Ovary (tissue), 9 donors: Measurements from ENCODE around the gene DSCAM. TPM values are rescaled to one million over a fixed set of nuclear protein-coding genes. Genes with fewer than 3 reads are reported as not detected.

Source experiments
- DNase-seq, 5 donors: peaks; one replicate each; pipeline ENCODE4 v3.0.0-alpha.2; 2019 to 2020
- H3K27ac ChIP-seq, 2 donors: fragments of 200-600 bp; one replicate each; pipeline versions ENCODE4 v1.5.1 to v1.8.0; 2019 to 2022
- H3K27me3 ChIP-seq: fragments of 200-600 bp; one replicate; pipeline ENCODE4 v1.8.0; 2022
- H3K36me3 ChIP-seq: fragments of 200-600 bp; sonication (generic); one replicate; pipeline ENCODE4 v1.5.1; 2019
- H3K4me1 ChIP-seq: one replicate; pipeline ENCODE4 v1.8.1; 2013; ENCODE audit warnings: mild to moderate bottlenecking, moderate library complexity; ENCODE audit not compliant: insufficient read depth
- H3K4me3 ChIP-seq: fragments of 200-600 bp; sonication (generic); one replicate; pipeline ENCODE4 v1.5.1; 2017
- H3K9me3 ChIP-seq, 2 donors: fragments of 200-600 bp in 1 of 2; sonication (generic) in 1 of 2; one replicate each; pipeline versions ENCODE4 v1.5.1 to v1.8.1; 2013 to 2019; ENCODE audit warnings: mild to moderate bottlenecking in 1 of 2, moderate library complexity in 1 of 2
- CTCF ChIP-seq, 3 donors: fragments of 450-650 bp in 2 of 3; fragments of 200-600 bp in 1 of 3; IDR thresholded peaks; one replicate each; pipeline versions ENCODE4 v1.5.1 to v1.8.0; 2016 to 2022; ENCODE audit warnings: antibody characterized with exemption in 3 of 3, mild to moderate bottlenecking in 1 of 3
- EP300 ChIP-seq: sonication (generic); formaldehyde crosslinking; IDR thresholded peaks from one replicate; pipeline ENCODE4 v1.6.1; 2017; ENCODE audit warnings: antibody characterized with exemption
- POLR2A ChIP-seq: fragments of 450-650 bp; IDR thresholded peaks from one replicate; pipeline ENCODE4 v1.6.1; 2017; ENCODE audit warnings: antibody characterized with exemption, mild to moderate bottlenecking, moderate library complexity
- WGBS, 3 donors: extraction: QIAGEN DNeasy Blood & Tissue Kit in 1 of 3; methylation state at CpG; one replicate each; pipeline versions ENCODE4 v1.1.5 to v1.1.7; 2013 to 2017; 5-methylcytosine and 5-hydroxymethylcytosine counted together
- intact Hi-C, 4 donors: fragments of 100-400 bp; cut with DNase I; formaldehyde crosslinking; loops; one replicate each; pipeline versions ENCODE4 v1.11.0 to v1.15.1; 2022 to 2023
- polyA plus RNA-seq, 2 donors: library from polyadenylated mRNA; stranded (reverse); fragments of 200-250 nt in 1 of 2; fragments of 350-450 nt in 1 of 2; fragmentation: Illumina TruSeq in 1 of 2; extraction: RNeasy Lipid Tissue Mini Kit (QIAGEN cat#74804) in 1 of 2; gene quantifications; one replicate each; pipeline ENCODE4 v1.2.3, GENCODE V29; 2013 to 2014
- total RNA-seq, 7 donors: library from RNA; depleted of rRNA in 2 of 7; stranded (reverse); fragments of >200 nt in 2 of 7; fragmentation: NEBNext Ultra II Directional in 3 of 7; extraction: Animal tissue kit (Norgen Biotek cat#: 25700) in 3 of 7; gene quantifications; one replicate each; pipeline versions ENCODE4 v1.1.0 to v1.2.4, GENCODE V29; 2016 to 2023
- donor health status: DM: no; HTN: no; CAD: no; lungs with moderate emphysema.
- donor health status: DM: no; HTN: no; CAD: no.
- donor health status: Bipolar disorder and iron deficiency.
- donor health status: DM: yes; HTN: yes; CAD: no.
- donor health status: DM: no; HTN: no; CAD: no.
- donor health status: DM: yes; HTN: yes; CAD: no.

DSCAM gene
- total and polyA plus RNA-seq, 9 donors = under 0.01 to 0.12 (median 0.04) TPM; not detected in 5

DNA sequence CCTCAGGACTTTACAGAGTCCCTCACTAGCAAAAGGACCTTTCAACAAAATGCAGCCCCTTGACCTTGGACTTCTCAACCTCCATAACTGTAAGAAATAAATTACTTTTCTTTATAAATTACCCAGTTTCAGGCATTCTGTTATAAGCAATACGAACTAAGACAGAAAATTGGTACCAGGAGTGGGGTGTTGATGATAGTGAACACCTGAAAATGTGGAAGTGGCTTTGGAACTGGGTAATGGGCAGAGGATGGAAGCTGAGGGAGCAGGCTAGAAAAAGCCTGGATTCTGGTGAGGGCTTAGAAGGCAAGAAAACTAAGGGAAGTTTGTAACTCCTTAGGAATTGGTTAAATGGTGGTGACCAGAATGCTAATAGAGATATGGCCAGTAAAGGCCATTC is 46.8 kb downstream of the DSCAM start:
- DNase-seq = no peak
- WGBS, 3 donors = 74 to 85% (median 75%) methylated on average over 1 of the region's 1 CpG
- Histone ChIP-seq H3K4me3 (no peak overlapping the region), H3K36me3 (no peaks in the 10 kb centered on the region), H3K9me3 (no peaks in the 10 kb centered on the region), H3K27ac (no peak overlapping the region), H3K27me3 (no peaks in the 10 kb centered on the region), H3K4me1 (no peaks in the 10 kb centered on the region)
- no peak for TF ChIP-seq CTCF (IDR thresholded peaks at IDR 0.05)
- TF ChIP-seq EP300 = no peak
- TF ChIP-seq POLR2A = no peak
- intact Hi-C loops = no loop called here

DNA sequence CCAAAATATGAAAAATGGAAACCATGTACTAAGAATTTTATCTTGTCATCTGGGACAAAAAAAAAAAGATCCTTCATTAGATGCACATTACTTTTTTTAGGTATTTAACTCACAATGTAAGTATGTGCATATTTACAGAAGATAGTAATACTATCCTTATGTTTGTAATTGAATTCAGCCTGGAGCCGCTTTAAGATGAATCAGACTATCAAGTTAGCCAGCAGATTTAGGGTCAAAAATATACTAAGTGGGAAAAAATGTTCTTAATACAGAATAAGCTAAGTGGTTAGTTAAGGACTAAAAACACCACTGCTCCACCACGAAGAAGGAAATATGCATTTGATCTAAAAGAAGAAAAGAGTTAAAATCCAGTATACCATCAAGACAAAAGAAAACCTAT is 49.1 kb downstream of the DSCAM start:
- TF ChIP-seq EP300 (no peak), POLR2A (no peak), CTCF (IDR thresholded peaks at IDR 0.05) (no peak)
- Histone ChIP-seq H3K4me1 (no peaks in the 10 kb centered on the region), H3K4me3 (no peak overlapping the region), H3K27ac (no peak overlapping the region), H3K9me3 (no peaks in the 10 kb centered on the region), H3K27me3 (no peaks in the 10 kb centered on the region), H3K36me3 (no peaks in the 10 kb centered on the region)
- WGBS, 3 donors = 64 to 78% (median 74%) methylated on average over 2 of the region's 2 CpGs
- intact Hi-C loops = no loop called here
- DNase-seq = no peak

DNA sequence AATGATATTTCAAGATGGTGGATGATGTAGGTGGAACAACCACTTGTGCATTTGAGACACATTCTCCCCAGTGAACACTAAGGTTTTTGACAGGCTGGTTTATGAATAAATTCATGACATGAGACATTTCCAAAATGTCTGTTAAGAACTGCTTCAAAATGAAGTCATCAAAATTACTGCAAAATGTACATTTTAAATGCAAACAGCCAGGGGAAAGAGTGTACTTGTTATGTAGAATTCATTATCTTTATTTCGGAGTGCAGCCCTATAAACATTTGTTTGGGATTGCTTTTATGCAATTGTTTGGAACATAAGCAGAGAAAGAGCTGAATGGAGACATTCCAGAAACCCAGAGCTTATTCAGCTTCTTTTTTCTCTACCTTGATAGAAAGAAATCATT is 49.5 kb downstream of the DSCAM start:
- 22 to 49% (median 24%) methylated on average over 1 of the region's 1 CpG for WGBS, 3 donors
- H3K9me3 ChIP-seq = no peaks in the 10 kb centered on the region
- H3K27ac ChIP-seq = no peak overlapping the region
- TF ChIP-seq EP300 = no peak
- no peak for TF ChIP-seq POLR2A
- TF ChIP-seq CTCF (IDR thresholded peaks at IDR 0.05) = no peak
- intact Hi-C loops = no loop called here
- H3K4me1 ChIP-seq = no peaks in the 10 kb centered on the region
- no peaks in the 10 kb centered on the region for H3K36me3 ChIP-seq
- no peak overlapping the region for H3K4me3 ChIP-seq
- DNase-seq = no peak
- no peaks in the 10 kb centered on the region for H3K27me3 ChIP-seq

DNA sequence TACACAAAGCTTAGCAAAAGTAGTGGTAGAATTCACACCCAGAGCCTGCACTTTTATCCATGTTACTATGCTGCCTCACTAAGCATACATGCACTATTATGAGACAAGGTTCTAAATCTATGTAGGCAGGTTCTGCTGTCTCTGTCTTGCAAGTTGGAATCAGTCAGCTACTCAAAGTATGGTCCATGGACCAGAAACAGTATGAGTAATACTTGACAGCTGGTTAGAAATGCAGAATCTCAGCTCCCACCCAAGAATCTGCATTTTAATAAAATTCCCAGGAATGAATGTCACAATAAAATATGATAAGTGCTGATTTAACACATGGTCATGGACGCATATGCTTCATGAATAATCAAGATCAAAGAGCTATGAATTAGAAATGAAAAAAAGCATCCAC is 50.5 kb downstream of the DSCAM start:
- H3K9me3 ChIP-seq = no peaks in the 10 kb centered on the region
- H3K4me1 ChIP-seq = no peaks in the 10 kb centered on the region
- H3K4me3 ChIP-seq = no peak overlapping the region
- intact Hi-C loops = no loop called here
- no peaks in the 10 kb centered on the region for H3K27me3 ChIP-seq
- TF ChIP-seq CTCF (IDR thresholded peaks at IDR 0.05) (no peak), POLR2A (no peak), EP300 (no peak)
- H3K27ac ChIP-seq = no peak overlapping the region
- H3K36me3 ChIP-seq = no peaks in the 10 kb centered on the region
- WGBS, 3 donors = 37 to 64% (median 50%) methylated on average over 1 of the region's 1 CpG
- no peak for DNase-seq

- no peak for TF ChIP-seq CTCF (IDR thresholded peaks at IDR 0.05)
- no peak for TF ChIP-seq EP300
- no peak for TF ChIP-seq POLR2A
- no peak overlapping the region for H3K4me3 ChIP-seq
- no peaks in the 10 kb centered on the region for H3K4me1 ChIP-seq
- intact Hi-C loops = no loop called here
- no peak overlapping the region for H3K27ac ChIP-seq
- no peaks in the 10 kb centered on the region for H3K36me3 ChIP-seq
- no peak for DNase-seq
- no peaks in the 10 kb centered on the region for H3K9me3 ChIP-seq
- WGBS, 3 donors = 40 to 53% (median 46%) methylated on average over 3 of the region's 3 CpGs
- no peaks in the 10 kb centered on the region for H3K27me3 ChIP-seq
Observed at GRCh38 chr21:40795313-40795712, 51.6 kb downstream of the DSCAM start.
